MCF 10A (cell line): ENCODE data around the gene CLK4. TPM values are rescaled to one million over a fixed set of nuclear protein-coding genes. Genes with fewer than 3 reads are reported as not detected.

Experiments used
- BruUV-seq: library from RNA; stranded (reverse); fragments of 400-500 nt; replicated peaks from 2 replicates; lab custom pipeline; 2021; lab: Mats Ljungman, UMichigan
- CTCF ChIA-PET: fragments of 300-600 bp; sonication (Branson Sonifier 250); formaldehyde crosslinking; extraction: SDS; loops from one replicate; lab custom pipeline; 2021; ENCODE audit warnings: antibody characterized with exemption, inconsistent platforms; lab: Yijun Ruan, JAX
- POLR2A ChIA-PET: fragments of 300-600, 350-650 bp; sonication (Branson Sonifier 250); formaldehyde crosslinking; extraction: SDS; loops from one replicate; lab custom pipeline; 2020; ENCODE audit warnings: antibody characterized with exemption, inconsistent platforms; lab: Yijun Ruan, JAX
- DNase-seq: peaks from one replicate; pipeline ENCODE4 v3.0.0-alpha.2; 2018; ENCODE audit not compliant: unreplicated experiment
- H3K27ac Mint-ChIP-seq: one replicate; pipeline ENCODE4 v1.8.0; 2022; ENCODE audit warnings: mild to moderate bottlenecking, low read depth, mixed read lengths; ENCODE audit not compliant: unreplicated experiment
- H3K27me3 Mint-ChIP-seq: one replicate; pipeline ENCODE4 v1.8.0; 2022; ENCODE audit warnings: mixed read lengths; ENCODE audit not compliant: insufficient read depth, unreplicated experiment
- H3K36me3 Mint-ChIP-seq: one replicate; pipeline ENCODE4 v1.8.0; 2022; ENCODE audit warnings: mild to moderate bottlenecking, moderate library complexity, mixed read lengths; ENCODE audit not compliant: insufficient read depth, unreplicated experiment
- H3K4me1 Mint-ChIP-seq: one replicate; pipeline ENCODE4 v1.8.0; 2022; ENCODE audit warnings: mixed read lengths; ENCODE audit not compliant: insufficient read depth, unreplicated experiment
- H3K4me3 Mint-ChIP-seq: one replicate; pipeline ENCODE4 v1.8.0; 2022; ENCODE audit warnings: mild to moderate bottlenecking, moderate library complexity, mixed read lengths; ENCODE audit not compliant: unreplicated experiment
- H3K9me3 Mint-ChIP-seq: one replicate; pipeline ENCODE4 v1.8.0; 2022; ENCODE audit warnings: mixed read lengths; ENCODE audit not compliant: unreplicated experiment
- intact Hi-C: fragments of 100-400 bp; cut with micrococcal nuclease; formaldehyde crosslinking; loops from 2 replicates; pipeline ENCODE4 v1.14.1; 2022
- total RNA-seq: library from RNA; stranded (reverse); gene quantifications from 2 replicates; pipeline ENCODE4 v1.2.3, GENCODE V29; 2022
- TF ChIP-seq, protein P1 (sequence below): fragments of 200-600 bp; IDR thresholded peaks from one replicate; pipeline ENCODE4 v1.8.0; 2022; ENCODE audit warnings: antibody characterized with exemption, mild to moderate bottlenecking; ENCODE audit not compliant: unreplicated experiment

Gene CLK4
- total RNA-seq, 1 experiment from 2014 or later: 49.3 TPM

- no TSS peak for BruUV-seq
- Mint-ChIP-seq H3K27me3 (no peaks in the 10 kb centered on the region), H3K9me3 (peaks cover 17% of the 10 kb centered on the region), H3K4me3 (no peak overlapping the region), H3K4me1 (peaks cover 33% of the 10 kb centered on the region), H3K36me3 (peaks cover 7% of the 10 kb centered on the region), H3K27ac (peak overlapping the region; percentile 3)
- DNase-seq: peak; percentile 66
- TF ChIP-seq, protein P1, sequence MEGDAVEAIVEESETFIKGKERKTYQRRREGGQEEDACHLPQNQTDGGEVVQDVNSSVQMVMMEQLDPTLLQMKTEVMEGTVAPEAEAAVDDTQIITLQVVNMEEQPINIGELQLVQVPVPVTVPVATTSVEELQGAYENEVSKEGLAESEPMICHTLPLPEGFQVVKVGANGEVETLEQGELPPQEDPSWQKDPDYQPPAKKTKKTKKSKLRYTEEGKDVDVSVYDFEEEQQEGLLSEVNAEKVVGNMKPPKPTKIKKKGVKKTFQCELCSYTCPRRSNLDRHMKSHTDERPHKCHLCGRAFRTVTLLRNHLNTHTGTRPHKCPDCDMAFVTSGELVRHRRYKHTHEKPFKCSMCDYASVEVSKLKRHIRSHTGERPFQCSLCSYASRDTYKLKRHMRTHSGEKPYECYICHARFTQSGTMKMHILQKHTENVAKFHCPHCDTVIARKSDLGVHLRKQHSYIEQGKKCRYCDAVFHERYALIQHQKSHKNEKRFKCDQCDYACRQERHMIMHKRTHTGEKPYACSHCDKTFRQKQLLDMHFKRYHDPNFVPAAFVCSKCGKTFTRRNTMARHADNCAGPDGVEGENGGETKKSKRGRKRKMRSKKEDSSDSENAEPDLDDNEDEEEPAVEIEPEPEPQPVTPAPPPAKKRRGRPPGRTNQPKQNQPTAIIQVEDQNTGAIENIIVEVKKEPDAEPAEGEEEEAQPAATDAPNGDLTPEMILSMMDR: no peak
- intact Hi-C loops: no loop called here
- ChIA-PET POLR2A (interaction anchor here (1.4 to 1.6 kb wide), 2 partner anchors 48 to 114 kb away, joined by 3 to 6 read pairs; partner anchors contain the start of gene CLK4), CTCF (interaction anchor here (0.9 kb wide), 1 partner anchor 52 kb away, joined by 4 read pairs; no protein-coding TSS in a partner anchor)
Measured at GRCh38 chr5:178673801-178674295, 47.0 kb upstream of the CLK4 start.

- no peak overlapping the region for H3K4me3 Mint-ChIP-seq
- no peak for DNase-seq
- ChIA-PET POLR2A (interaction anchor here (0.5 to 0.8 kb wide), 2 partner anchors 29 to 35 kb away, joined by 3 to 4 read pairs; no protein-coding TSS in a partner anchor), CTCF (no interaction called here)
- peak overlapping the region; percentile 11 for H3K27ac Mint-ChIP-seq
- peaks cover 7% of the 10 kb centered on the region for H3K36me3 Mint-ChIP-seq
- BruUV-seq: no TSS peak
- no peaks in the 10 kb centered on the region for H3K27me3 Mint-ChIP-seq
- H3K4me1 Mint-ChIP-seq: peaks cover 28% of the 10 kb centered on the region
- intact Hi-C loops: no loop called here
- TF ChIP-seq, protein P1: no peak
- peaks cover 11% of the 10 kb centered on the region for H3K9me3 Mint-ChIP-seq
Measured at GRCh38 chr5:178672630-178673029, 45.8 kb upstream of the CLK4 start.

GRCh38 chr5:178671602-178672144, 44.8 kb upstream of the CLK4 start:
- BruUV-seq: no TSS peak
- Mint-ChIP-seq H3K4me3 (no peak overlapping the region), H3K4me1 (peaks cover 22% of the 10 kb centered on the region), H3K36me3 (no peaks in the 10 kb centered on the region), H3K27me3 (no peaks in the 10 kb centered on the region), H3K9me3 (peaks cover 8% of the 10 kb centered on the region), H3K27ac (no peak overlapping the region)
- intact Hi-C loops: no loop called here
- TF ChIP-seq, protein P1: no peak
- DNase-seq: no peak
- ChIA-PET CTCF (no interaction called here), POLR2A (interaction anchor here (0.8 to 1.2 kb wide), 2 partner anchors 20 to 28 kb away, joined by 4 to 7 read pairs; no protein-coding TSS in a partner anchor)

- H3K27me3 Mint-ChIP-seq: no peaks in the 10 kb centered on the region
- POLR2A ChIA-PET: no interaction called here
- no peaks in the 10 kb centered on the region for H3K36me3 Mint-ChIP-seq
- no peak overlapping the region for H3K27ac Mint-ChIP-seq
- H3K4me1 Mint-ChIP-seq: peaks cover 12% of the 10 kb centered on the region
- H3K4me3 Mint-ChIP-seq: no peak overlapping the region
- BruUV-seq: no TSS peak
- intact Hi-C loops: no loop called here
- CTCF ChIA-PET: interaction anchor here (0.7 kb wide), 1 partner anchor 436 kb away, joined by 3 read pairs; no protein-coding TSS in a partner anchor
- H3K9me3 Mint-ChIP-seq: peaks cover 8% of the 10 kb centered on the region
- TF ChIP-seq, protein P1: no peak
- DNase-seq: no peak
Measured at GRCh38 chr5:178670351-178670885, 43.6 kb upstream of the CLK4 start.
